HG02870 (cell line): Measurements from ENCODE around the gene ANAPC5.
A peak's percentile ranks its signal among the peaks of the same experiment; 100 is the strongest.
"Not testable (repeated sequence)": the region's sequence is repeated elsewhere in the genome, so short reads cannot be mapped to it uniquely, and the experiment has no call there.

Source experiments
- ATAC-seq: cut with Tn5 transposase; IDR thresholded peaks from one replicate; pipeline ENCODE4 v1.9.1; 2021; ENCODE audit warnings: mild to moderate bottlenecking, moderate library complexity; ENCODE audit not compliant: unreplicated experiment

Gene ANAPC5, protein sequence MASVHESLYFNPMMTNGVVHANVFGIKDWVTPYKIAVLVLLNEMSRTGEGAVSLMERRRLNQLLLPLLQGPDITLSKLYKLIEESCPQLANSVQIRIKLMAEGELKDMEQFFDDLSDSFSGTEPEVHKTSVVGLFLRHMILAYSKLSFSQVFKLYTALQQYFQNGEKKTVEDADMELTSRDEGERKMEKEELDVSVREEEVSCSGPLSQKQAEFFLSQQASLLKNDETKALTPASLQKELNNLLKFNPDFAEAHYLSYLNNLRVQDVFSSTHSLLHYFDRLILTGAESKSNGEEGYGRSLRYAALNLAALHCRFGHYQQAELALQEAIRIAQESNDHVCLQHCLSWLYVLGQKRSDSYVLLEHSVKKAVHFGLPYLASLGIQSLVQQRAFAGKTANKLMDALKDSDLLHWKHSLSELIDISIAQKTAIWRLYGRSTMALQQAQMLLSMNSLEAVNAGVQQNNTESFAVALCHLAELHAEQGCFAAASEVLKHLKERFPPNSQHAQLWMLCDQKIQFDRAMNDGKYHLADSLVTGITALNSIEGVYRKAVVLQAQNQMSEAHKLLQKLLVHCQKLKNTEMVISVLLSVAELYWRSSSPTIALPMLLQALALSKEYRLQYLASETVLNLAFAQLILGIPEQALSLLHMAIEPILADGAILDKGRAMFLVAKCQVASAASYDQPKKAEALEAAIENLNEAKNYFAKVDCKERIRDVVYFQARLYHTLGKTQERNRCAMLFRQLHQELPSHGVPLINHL

DNA sequence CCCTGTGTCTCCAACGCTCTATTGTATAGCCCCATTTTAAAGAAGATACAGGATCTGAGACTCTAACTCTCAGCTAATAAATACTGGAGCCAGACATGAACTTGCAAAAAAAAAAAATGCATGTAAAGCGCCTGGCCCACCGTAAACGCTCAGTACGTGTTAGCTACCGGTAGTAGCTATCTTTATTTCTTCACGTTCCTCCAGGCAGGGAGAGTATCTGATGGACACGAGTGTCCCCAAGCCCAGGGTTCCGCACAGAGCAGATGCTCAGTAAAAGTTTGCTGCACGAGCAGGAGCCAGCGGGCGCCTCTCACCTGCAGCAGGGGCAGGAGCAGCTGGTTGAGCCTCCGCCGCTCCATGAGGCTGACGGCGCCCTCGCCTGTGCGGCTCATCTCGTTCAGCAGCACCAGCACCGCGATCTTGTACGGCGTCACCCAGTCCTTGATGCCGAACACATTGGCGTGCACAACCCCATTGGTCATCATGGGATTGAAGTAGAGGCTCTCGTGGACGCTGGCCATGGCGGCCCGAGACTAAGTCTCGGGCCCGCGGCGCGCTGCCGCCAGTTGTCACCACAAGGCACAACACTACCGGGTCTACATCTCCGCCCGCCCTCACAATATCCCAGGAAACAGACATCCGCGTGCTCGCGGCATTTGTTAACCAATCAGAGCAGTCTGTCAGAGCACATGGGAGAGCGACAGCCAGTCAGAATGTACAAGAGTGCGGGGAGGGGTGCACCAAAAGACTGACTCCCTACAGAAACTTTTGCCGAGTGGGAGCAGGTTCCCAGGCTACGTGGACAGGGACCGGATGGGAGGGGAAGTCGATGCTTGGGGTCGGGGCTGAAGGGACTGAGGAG is at the start of gene ANAPC5:
TSS of gene ANAPC5 (minus strand) at position 592 of the 862 bp plus-strand sequence. CDS start at position 521, 71 bp downstream.
- peak; percentile 97 for ATAC-seq

DNA sequence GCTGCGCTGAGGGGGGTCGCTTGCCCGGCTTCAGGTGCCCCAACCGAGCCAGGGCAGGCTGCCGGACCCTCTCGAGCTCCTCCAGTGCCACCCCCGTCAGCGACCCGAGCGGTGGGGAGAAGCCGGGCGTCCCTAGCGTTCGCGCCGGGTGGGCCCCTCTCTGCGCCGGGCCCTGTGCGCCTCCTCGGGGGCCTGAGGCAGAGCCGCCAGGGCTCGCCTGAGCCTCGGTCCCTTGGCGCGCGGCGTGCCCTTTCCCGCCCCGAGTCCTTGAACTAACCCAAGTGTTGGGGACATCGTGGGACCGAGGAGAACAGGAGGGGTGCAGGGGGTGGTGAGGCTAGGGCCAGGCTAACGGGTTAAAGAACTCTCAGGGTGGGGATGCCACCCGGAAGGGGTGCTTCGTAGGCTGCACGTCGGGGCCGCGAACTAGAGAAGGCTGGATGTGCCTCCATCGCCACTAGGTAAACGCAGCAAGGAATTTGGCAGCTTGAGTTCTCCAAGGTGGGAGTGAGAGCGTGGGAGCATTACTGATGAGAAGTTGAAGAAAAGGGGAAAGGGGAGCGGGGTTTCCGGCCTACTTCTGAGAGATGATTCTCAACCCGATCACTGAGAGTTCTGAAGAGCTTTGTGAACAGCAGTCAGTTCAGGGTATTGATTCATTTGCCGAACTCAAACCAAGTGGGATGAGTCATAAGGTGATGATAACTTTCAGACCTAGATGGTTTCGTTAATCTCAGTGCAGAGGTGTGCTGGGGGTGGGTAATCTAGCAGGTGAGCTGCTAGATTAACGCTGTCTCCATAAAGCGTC is 48.3 kb upstream of the ANAPC5 start:
- peak; percentile 55 for ATAC-seq

DNA sequence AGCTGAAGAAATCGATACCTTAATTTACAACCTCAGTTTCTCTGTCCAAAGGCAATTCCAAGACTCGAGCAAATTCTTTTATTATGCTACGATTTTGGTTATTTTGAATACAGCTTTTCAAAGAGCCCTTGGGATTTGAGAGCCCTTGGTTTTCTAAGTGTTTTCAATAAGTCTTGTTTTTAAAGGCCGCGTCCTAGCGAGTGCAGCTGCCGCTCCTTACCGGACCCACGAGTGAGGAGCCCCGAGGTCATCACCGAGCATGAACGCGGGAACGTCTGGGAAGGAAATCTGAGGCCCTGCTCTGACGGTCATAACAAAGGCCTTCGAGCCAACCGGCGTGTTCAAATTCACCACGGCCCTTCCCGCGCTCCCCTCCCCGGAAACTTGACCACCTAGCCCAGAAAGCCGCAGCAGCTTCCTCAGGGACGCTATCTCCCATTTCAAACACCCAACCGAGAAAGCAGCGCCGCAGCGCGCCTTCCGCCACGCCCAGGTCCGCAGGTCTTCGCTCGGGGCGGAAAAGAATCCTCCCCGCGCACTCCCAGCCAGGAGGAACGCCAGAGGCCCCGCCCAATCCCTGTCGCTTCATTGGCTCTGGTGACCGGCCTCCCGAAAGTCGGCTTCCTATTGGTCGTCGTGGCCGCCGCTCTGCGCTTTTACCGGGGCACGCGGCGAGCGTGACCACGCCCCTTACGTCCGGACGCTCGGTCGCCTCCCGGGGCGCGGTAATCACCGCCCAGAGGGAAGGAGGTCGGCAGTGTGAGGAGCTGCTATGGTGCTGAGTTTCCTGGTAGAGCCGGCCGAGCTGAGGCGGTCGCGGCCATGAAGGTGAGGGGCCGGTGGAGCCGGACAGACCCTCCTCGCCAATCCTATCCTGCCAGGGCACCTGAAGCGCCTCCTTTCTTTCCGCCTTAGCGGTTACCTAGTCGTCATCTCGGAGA is 47.5 kb upstream of the ANAPC5 start, which contains the start of gene RNF34:
TSS of gene RNF34 (plus strand) at position 728 of the 941 bp plus-strand sequence. CDS start at position 823, 95 bp downstream.
- ATAC-seq: peak; percentile 86

DNA sequence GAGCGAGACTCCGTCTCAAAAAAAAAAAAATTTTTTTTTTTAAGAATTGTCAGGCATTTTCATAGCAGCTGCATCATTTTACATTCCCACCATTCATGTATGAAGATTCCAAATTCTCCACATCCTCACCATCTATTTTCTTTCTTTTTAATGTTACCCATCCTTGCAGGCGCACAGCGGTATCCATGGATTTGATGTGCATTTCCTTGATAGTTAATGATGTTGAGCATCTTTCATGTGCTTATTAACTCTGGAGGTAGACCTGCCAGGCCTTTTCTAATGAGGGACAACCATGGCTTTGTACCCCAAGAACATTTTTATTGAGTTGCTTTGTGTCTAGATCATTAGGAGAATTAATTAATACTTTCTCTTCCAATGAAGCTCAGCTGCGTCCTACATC is 46.1 kb upstream of the ANAPC5 start:
- ATAC-seq: no peak

DNA sequence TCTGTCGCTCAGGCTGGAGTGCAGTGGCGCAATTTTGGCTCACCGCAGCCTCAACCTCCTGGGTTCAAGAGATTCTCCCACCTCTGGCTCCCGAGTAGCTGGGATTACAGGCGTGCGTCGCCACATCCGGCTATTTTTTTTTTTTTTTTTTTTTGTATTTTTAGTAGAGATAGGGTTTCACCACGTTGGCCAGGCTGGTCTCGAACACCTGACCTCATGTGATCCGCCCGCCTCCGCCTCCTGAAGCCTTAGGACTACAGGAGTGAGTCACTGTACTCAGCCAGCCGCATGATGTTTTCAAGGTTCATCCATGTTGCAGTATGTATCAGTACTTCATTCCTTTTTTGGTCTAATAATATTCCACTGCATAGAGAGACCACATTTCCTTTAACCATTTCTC is 45.3 kb upstream of the ANAPC5 start:
- no peak for ATAC-seq

DNA sequence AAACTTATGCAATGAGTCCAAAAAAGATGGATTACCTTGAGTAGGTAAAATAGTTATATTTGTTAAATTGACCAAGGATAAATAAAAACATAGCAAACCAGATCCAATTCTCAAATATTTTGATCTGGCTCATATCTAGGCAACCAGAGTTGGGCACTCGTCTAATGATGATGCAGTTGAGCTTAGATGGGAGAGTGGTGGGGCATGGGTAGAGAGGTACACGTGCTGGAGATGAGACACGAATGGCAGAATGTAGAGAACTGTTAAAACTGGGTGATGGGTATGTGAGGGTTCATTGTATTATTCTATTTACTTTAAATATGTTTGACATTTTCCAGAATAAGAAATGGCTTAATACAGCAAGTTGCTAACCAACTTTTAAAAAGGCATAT is 40.1 kb upstream of the ANAPC5 start:
- ATAC-seq: no peak

DNA sequence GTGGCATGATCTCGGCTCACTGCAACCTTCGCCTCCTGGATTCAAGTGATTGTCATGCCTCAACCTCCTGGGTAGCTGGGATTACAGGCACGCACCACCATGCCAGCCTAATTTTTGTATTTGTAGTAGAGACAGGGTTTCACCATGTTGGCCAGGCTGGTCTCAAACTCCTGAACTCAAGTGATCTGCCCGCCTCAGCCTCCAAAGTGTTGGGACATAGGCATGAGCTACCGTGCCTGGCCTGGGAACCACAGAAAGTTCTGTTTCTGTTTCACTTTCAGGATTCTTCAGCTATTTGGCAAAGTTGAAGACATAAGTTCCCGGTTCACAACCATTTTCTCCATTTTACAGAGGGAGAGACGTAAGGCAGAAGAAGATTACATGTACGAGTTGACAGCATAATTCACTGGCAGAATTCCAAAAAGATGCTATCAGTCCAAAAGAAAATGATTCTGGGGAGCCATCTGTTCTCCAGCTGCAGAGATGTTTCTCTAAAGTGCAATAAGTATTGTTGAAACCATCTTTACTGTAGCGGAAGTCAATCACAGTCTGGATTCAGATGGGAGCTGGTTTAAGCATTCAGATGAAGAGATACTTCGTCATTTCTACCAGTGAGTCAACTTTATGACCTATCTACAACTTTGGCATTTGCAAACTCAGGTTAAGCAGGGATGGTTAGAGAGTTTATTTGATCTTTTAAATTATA is 39.6 kb upstream of the ANAPC5 start:
- no peak for ATAC-seq

DNA sequence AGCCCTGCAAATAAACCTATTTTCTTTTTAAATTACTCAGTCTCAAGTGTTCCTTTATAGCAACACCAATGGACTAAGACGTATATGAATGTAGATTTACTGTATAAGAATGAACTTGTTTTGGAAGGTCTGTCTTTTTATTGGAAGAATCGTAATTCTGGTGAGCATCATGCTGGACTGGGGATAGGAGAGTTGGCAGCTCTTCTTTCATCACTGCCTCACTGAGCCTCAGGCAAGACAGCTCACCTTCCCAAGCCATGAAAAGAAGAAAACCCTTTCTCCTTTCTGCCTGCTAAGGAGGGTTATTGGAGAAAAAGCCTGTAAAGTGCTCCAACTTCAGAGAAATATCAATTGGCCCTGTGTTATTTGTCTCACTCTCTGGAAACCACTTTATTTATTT is 38.6 kb upstream of the ANAPC5 start:
- no peak for ATAC-seq

DNA sequence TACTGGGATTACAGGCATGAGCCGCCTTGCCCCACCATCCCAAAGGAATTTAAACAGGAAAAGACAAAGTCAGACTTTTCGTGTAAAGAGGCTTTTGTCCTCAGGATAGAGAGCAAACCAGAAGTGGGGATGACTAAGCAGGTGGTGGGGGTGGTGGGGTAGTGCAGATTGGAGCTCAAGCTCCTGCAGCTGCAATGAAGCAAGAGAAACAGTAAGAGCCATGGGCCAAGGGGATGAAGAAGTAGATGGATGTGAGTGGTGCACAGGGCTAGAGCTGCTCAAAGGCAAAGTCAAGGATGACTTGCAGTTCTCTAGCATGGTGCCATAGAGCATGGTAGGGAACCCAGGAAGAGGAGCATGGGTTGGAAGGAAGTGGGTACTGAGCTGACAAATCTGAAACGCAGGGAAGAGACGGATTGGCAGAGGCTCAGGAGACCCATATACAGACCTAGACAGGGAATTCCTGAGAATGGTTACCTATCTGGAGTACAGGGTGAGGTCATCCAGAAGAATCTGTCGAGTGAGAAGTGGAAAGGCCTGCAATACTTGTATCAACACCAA is 36.3 kb upstream of the ANAPC5 start:
- no peak for ATAC-seq

DNA sequence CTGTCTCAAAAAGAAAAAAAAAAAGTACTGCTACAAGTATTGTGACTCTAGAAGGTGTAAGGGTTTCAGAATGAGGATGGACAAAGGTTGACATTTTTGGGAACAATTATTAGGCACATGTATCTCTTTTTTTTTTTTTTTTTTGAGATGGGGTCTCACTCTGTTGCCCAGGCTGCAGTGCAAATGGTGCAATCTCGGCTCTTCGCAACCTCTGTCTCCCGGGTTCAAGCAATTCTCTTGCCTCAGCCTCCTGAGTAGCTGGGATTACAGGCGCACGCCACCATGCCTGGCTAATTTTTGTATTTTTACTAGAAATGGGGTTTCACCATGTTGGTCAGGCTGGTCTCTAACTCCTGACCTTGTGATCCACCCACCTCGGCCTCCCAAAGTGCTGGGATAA is 32.7 kb upstream of the ANAPC5 start:
- ATAC-seq: not testable (repeated sequence)

DNA sequence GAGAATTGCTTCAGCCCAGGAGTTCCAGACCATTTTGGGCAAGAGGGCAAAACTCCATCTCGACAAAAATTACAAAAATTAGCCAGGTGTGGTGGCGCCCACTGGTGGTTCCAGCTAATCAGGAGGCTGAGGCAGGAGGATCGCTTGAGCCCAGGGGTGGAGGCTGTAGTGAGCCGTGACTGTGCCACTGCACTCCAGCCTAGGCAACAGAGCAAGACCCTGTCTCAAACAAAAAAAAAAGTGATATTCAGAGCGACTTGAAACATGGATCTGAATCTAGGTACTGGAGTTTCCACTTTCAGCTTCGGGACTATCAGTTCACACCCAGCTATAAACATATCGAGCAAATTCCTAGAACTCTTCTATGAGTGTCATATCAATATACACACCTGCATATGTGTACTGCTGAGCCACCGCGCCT is 31.4 kb upstream of the ANAPC5 start:
- ATAC-seq: no peak

DNA sequence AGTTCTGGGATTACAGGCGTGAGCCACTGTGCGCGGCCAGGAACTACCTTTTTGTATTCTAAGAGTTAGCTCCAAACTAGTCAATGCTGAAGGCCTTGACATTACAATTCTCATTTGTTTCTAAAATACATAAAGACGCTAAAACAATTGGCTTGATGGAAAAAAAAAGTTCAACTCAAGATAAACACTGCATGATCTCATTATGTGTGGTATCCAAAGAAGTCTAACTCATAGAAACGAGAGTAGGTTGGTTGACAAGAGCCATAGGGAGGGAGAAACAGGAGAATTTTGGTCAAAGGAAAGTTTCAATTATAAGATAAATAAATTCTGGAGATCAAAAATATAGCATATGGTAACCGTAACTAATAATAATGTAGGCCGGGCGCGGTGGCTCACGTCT is 27.7 kb upstream of the ANAPC5 start:
- no peak for ATAC-seq

DNA sequence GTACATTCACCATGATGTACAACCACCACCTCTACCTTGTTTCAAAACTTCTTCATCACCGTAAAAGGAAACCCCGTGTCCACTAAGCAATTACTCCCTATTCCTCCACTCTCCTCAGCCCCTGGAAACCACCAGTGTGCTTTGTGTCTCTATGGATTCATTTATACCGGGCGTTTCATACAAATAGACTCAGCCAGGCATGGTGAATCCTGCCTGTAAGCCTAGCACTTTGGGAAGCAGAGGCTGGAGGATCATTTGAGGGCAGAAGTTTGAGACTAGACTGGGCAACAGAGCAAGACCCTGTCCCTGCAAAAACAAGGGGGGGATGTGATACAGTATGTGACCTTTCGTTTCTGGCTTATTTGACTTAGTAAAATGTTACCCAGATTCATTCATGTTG is 26.5 kb upstream of the ANAPC5 start:
- ATAC-seq: no peak

DNA sequence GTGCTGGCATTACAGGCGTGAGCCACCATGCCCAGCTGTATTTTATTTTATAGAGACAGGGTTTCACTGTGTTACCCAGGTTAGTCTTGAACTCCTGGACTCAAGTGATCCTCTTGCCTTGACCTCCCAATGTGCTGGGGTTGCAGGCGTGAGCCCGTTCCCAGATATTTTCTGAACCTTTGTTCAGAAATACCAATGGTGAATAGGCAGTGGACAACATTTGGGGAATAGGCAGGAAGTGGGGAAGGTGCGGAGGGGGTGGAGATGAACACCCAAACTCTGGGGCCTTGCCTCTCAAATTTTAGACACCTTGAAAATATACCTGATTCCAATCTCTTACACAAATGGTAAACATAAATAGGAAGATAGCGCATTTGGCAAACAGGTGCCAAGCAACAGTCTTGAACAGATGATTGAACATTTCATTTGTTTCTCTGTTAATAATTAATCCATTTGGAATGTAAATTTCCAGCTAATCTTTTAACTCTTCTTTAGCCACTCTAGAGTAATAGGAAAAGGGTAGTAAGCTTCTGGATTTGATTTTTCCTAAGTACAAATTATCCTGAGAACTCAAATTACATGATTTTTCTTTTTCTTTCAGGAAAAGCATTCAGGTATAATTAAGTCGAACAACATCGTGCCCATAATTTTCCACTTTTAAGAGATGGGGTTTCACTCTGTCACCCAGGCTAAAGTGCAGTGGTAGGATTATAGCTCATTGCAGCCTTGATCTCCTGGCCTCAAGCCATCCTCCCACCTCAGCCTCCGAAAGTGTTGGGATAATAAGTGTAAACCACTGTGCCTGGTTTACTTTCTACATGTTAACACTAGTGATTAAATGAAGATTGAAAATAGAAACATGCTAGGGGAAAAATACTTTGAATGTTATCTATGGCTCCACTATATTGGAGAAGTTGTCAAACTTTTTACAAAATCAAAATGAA is 24.8 kb upstream of the ANAPC5 start:
- ATAC-seq: no peak

DNA sequence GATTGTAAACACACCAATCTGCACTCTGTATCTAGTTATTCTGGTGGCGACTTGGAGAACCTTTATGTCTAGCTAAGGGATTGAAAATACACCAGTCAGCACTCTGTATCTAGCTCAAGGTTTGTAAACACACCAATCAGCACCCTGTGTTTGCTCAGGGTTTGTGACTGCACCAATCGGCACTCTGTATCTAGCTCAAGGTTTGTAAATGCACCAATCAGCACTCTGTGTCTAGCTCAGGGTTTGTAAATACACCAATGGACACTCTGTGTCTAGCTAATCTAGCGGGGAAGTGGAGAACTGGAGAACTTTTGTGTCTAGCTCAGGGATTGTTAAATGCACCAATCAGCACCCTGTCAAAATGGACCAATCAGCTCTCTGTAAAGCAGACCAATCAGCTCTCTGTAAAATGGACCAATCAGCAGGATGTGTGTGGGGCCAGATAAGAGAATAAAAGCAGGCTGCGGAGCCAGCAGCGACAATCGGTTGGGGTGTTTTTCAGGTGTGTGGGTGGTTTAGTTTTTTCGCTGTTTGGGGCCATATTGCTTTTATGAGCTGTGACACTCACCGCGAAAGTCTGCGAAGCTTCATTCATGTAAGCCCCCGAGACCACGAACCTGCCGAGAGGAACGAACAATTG is 22.9 kb upstream of the ANAPC5 start:
- ATAC-seq: not testable (repeated sequence)

DNA sequence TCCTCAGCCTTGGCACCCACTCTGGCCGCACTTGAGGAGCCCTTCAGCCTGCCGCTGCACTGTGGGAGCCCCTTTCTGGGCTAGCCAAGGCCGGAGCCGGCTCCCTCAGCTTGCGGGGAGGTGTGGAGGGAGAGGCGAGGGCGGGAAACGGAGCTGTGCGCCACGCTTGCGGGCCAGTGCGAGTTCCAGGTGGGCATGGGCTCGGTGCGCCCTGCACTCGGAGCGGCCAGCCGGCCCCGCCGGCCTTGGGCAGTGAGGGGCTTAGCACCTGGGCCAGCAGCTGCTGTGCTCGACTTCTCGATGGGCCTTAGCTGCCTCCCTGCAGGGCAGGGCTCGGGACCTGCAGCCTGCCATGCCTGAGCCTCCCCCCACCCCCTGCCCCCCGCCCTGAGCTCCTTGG is 22.1 kb upstream of the ANAPC5 start:
- not testable (repeated sequence) for ATAC-seq

DNA sequence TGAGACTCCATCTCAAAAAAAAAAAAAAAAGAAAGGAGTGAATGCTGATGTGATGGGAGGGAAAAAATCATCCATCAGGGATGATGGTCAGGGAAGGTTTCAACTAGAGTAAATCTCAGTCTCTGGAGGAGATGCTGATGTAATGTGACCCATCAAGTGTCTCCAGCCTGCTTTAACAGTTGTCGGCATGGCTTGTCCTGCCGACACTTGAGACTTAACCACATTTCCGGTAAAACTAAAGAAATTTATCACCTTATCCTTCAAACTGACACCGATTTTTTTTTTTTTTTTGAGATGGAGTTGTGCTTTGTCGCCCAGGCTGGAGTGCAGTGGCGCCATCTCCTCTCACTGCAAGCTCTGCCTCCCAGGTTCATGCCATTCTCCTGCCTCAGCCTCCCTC is 21.5 kb upstream of the ANAPC5 start:
- ATAC-seq: no peak
